HS-5 (cell line): ENCODE results near the gene PRRC1.
A peak's percentile ranks its signal among the peaks of the same experiment; 100 is the strongest.
"Not testable (repeated sequence)": the region's sequence is repeated elsewhere in the genome, so short reads cannot be mapped to it uniquely, and the experiment has no call there.

ENCODE experiments used
- DNase-seq: peaks from one replicate; pipeline ENCODE4 v3.0.0-alpha.2; 2012; ENCODE audit warnings: low read depth

PRRC1 gene

DNA sequence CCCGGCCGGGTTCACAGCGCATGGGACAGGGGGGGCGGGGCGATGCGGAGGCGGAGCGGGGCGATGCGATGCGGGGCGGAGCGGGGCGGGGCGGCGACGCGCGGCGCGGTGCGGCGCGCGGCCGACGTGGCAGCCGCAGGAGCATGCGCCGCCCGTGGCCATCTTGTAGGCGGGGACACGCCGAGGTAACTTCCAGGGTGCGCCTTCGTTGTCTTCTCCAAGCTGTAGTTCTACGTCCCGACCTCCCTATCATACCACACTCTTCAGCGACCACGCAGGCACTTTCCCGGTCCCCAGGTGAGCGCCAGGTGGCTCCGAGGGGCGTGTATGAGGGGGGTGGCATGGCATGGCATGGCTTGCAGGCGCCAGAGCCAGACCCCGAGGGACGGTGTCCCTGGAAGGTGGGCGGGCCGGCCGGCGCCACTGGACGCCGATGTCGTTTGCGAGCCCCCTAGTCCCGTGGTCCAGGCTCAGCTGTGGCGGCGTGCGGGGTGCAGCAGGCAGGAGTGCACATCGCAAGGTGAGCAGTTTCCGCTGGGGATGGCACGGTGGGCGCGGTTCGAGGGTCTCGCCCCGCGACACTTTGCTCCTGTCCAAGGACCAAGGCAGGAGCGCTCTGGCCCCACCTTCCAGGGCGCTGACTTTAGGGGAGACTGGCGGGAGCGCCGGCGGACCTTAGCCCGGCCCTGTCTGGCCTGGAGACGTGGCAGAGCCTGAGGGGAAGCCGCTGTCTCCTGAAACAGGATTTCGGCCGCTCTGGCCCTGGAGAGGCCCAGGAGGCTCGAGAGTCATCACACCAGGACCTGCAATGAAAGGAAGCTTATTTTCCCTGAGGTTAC lies at the start of gene PRRC1:
Gene PRRC1, plus strand, starts transcription at position 161 of the 839 bp plus-strand sequence. CDS start 5,840 bp downstream, outside the sequence.
- DNase-seq, result peak; percentile 57

GRCh38 chr5:127471211-127471610 lies 46.2 kb upstream of the PRRC1 start:
- DNase-seq, result no peak

- no peak for DNase-seq
Measured at GRCh38 chr5:127472700-127473099, 44.7 kb upstream of the PRRC1 start.

- DNase-seq, result no peak
Measured at GRCh38 chr5:127486471-127486870, 31.0 kb upstream of the PRRC1 start.

DNA sequence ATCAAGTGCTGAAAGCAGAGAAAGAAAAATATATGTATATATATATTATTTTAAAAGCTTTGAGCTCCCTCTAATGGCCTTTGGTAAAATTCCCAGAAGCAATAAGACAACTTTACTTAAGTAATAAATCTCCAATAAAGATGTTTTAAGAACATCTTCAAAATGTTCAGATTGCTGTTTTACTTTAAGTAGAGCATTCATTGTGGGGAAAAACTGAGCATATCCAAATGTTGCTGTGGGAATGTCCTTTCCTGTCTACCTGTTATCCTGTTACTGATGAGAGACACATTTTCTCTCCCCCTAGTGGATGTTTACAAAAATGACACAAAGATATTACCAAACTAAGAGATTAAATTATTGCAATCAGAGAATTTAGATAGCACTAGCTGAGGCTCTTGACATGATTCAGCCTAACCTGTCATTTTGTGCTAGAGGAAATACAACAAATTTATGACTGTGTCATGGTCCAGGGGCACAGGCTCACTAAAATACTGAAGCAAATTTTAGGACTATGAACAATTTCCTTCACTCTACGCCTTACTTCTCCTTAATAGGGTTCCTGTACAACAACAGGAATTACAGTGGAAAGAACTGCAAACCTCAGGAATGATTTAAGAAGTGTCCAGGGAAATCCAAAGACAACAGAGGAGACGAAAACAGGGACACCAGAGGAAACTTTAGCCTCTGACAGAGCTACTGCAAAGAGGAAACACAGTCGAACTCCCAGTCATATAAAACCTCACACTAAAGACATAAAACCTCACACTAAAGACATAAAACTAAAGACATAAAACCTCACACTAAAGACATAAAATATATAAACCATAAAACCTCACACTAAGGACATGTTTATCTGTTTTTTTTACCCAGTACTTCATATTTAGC lies 24.3 kb upstream of the PRRC1 start:
- peak; percentile 64 for DNase-seq

GRCh38 chr5:127498548-127498947 lies 18.9 kb upstream of the PRRC1 start:
- no peak for DNase-seq

GRCh38 chr5:127505905-127506304 lies 11.5 kb upstream of the PRRC1 start:
- no peak for DNase-seq

DNA sequence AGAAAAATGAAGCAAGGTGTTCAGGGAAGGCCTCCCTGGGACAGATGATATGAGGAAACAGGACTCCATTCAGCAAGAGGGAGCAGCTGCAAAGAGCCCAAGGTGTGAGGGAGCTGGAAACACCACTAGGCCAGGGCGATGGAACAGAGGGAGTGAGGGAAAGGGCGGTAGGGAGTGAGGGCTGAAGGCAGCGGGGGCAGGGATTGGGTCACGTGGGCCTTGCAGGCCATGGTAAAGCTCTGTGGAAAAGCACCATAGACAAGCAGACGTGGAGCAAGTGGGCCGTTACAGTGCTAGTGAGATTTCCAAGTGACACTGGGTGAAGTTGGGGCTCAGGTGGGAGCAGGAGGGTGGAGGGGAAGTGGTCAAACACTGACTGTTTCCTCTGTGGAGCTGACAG lies 10.8 kb upstream of the PRRC1 start:
- DNase-seq, result no peak

GRCh38 chr5:127508644-127509373 lies 8.6 kb upstream of the PRRC1 start:
- DNase-seq, result no peak

DNA sequence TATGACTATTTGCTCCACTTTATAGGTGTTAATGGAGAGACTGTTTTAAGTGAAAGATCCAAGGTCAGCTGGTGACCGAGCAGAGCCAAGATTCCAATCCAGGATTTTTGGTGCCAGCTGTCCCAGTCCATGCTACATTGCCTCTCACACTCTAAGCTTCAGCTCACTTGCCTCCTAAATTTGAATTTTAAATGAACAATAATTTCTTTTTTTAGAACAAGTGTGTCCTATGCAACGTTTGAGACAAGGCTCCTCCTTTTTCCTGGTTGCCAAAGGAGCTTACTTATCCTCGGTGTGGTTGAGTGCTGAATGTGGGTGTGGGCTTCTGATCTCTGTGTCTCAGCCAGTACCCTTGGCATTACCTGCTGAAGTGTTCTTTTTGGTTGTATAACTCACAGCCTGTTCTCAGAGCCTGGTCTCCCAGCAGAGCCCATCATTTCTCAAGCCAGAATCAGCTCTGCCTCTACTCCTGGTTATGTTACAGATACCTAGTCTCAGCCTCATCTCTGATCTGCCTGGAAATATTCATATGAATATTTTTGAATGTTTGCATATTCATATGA lies 4.0 kb upstream of the PRRC1 start:
- DNase-seq, result no peak

DNA sequence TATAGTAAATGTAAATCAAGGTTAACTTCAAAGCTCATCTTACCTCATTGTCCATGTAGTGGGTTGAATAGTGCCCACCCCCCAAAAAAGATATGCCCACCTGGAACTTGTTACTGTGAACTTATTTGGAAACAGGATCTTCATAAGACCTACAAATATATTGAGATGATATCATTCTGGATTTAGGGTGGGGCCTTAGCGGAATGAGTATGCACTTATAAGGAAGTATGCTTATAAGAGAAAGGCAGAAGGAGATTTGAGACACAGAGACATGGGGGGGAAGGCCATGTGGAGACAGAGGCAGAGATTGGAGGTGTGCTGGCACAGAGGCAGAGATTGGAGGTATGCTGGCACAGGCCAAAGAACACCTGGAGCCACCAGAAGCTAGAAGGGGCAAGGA lies 2.6 kb upstream of the PRRC1 start:
- DNase-seq, result no peak

GRCh38 chr5:127515693-127516440 lies 1.6 kb upstream of the PRRC1 start:
- no peak for DNase-seq

DNA sequence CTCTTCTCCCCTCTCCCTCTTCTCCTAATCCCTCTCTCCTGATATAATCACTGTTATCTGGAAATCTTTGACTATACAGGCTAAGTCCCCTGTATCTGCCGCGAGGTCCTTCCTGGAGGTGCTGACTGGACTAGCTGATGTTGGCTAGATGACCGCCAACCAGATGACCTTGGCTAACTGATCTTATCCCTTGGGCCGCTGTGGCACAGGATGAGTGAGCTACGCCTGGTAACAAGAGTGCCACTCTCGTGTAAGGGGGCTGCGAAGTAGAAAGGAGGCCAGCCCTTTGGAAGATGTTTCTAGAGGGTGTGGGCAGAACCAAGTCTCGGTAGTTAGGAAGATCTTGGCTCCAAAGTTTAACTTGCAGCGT lies 345 bp upstream of the PRRC1 start:
- DNase-seq, result peak; percentile 9

DNA sequence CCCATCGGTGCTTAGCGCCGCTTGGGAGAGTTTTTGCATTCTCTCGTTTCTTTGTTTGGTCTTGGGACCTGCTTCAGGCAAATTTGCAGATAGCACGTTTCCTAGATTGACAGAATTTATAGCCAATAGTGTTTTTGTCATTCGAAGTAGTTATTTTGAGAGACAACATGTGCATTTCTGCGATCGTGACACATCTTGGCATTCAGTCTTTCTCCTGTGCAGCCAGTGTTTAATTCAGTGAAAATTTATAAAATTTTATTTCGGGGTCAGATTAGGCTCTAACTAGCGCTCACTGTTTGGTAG lies 830 bp downstream of the PRRC1 start:
- no peak for DNase-seq

- no peak for DNase-seq
Measured at GRCh38 chr5:127519527-127519926, 2.1 kb downstream of the PRRC1 start.

DNA sequence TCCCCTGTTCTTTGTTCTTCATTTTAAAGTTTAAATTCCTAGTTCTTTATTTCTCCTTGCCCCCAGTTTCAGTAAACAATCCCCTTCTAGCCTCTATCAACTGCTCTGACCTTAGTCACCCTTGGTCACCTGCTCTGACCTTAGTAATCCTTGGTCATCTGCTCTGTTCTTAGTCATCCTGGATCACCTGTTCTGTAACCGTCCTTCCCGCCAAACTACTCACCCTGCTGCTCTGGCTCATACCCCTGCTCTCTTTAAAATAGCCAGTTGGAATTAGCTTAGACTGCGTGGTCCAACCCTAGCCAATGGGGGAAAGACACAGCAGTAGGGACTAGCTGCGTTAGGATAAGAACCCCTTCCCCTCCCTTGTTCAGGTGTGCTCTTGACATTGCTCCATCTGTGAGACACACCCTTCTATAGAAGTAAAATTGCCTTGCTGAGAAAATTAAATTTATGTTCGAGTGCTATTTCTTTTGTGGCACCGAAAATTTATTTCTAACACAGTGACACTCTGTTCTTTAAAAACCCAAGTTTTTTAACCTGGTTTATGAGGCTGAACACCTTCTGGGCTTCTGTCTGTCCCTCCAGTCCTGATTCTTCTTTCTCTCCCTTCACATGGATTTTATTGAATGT lies 3.8 kb downstream of the PRRC1 start:
- no peak for DNase-seq

DNA sequence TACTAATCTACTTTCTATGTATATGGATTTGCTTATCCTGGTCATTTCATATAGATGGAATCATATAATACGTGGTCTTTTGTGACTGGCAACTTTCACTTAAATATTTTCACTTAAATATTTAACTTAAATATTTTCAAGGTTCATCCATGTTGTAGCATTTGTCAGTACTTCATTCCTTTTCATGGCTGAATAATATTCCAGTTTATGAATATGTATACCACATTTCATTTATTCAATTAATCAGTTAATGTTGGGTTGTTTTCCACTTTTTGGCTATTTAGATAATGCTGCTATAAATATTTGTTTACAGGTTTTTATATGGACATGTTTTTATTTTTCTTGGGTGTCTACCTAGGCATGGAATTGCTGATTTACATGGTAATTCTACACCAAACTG lies 7.7 kb downstream of the PRRC1 start:
- no peak for DNase-seq

GRCh38 chr5:127529904-127530682 lies 12.7 kb downstream of the PRRC1 start:
- DNase-seq, result no peak

DNA sequence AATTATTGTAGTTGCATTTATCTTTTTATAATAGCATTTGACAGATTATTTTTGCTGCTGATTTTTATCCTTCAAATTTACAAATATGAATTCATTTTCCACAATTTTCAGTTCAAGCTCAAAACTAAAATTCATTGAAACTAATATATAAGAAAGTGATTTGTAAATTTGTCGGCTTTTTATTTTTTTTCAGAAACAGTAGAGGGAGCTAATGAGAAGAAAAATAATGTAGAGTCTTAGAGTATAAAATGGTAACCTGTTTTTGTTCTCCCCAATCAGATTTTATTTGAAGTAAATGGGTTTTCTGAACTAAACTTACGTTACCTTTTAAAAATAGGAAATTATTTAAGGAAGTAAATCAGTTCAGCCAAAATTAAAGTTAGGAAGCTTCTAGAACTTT lies 19.2 kb downstream of the PRRC1 start:
- no peak for DNase-seq

DNA sequence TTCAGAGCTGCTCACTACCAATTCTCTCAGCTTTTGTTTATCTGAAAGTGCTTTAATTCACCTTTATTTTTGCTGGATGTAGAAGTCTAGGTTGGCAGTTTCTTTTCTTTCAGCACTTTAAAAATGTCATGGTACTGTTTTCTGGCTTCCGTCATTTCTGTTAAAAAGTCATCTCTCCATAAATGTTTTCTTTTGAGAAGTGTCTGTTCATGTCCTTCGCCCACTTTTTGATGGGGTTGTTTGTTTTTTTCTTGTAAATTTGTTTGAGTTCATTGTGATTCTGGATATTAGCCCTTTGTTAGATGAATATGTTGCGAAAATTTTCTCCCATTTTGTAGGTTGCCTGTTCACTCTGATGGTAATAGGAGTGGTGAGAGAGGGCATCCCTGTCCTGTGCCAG lies 23.1 kb downstream of the PRRC1 start:
- not testable (repeated sequence) for DNase-seq
